D721Med (cell line): Measurements from ENCODE around the gene EXOG.

ENCODE experiments used
- DNase-seq: peaks from one replicate; pipeline ENCODE4 v3.0.0; 2011; ENCODE audit warnings: low spot score; ENCODE audit not compliant: insufficient read length
- FAIRE-seq: peaks from 2 replicates; lab custom pipeline; 2011; peaks lifted over from hg19 to GRCh38; lab: Jason Lieb, UNC
- TF ChIP-seq, protein P1 (sequence below): IDR thresholded peaks from 2 replicates; pipeline ENCODE4 v1.5.1; 2012; ENCODE audit warnings: mild to moderate bottlenecking, control low read depth; ENCODE audit not compliant: insufficient read depth; ENCODE audit errors: missing control alignments

Gene EXOG

DNA sequence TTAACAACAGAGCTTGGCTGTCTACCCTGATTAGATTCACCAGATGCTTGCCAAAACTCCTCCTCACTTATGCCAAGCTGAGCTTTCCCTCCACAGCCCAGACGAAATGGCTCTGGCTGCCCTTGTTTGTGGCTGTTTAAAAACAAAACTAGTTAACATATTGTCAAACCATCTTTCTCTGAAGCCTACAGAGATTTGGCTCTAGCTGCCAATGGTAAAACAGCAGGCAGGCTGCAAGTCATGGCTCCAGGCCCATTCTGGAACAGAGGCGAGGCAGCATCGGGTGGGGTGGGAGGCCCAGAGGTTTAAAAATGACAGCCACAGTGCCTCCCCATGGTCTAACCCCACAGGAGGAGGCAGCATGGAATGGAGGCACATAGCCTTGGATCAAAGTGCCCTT lies 77.4 kb downstream of the EXOG start:
- DNase-seq (no peak), FAIRE-seq (no peak)
- TF ChIP-seq, protein P1, sequence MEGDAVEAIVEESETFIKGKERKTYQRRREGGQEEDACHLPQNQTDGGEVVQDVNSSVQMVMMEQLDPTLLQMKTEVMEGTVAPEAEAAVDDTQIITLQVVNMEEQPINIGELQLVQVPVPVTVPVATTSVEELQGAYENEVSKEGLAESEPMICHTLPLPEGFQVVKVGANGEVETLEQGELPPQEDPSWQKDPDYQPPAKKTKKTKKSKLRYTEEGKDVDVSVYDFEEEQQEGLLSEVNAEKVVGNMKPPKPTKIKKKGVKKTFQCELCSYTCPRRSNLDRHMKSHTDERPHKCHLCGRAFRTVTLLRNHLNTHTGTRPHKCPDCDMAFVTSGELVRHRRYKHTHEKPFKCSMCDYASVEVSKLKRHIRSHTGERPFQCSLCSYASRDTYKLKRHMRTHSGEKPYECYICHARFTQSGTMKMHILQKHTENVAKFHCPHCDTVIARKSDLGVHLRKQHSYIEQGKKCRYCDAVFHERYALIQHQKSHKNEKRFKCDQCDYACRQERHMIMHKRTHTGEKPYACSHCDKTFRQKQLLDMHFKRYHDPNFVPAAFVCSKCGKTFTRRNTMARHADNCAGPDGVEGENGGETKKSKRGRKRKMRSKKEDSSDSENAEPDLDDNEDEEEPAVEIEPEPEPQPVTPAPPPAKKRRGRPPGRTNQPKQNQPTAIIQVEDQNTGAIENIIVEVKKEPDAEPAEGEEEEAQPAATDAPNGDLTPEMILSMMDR = no peak

- no peak for FAIRE-seq
- no peak for DNase-seq
- TF ChIP-seq, protein P1 = no peak
Measured at GRCh38 chr3:38574411-38575278, 78.5 kb downstream of the EXOG start.

DNA sequence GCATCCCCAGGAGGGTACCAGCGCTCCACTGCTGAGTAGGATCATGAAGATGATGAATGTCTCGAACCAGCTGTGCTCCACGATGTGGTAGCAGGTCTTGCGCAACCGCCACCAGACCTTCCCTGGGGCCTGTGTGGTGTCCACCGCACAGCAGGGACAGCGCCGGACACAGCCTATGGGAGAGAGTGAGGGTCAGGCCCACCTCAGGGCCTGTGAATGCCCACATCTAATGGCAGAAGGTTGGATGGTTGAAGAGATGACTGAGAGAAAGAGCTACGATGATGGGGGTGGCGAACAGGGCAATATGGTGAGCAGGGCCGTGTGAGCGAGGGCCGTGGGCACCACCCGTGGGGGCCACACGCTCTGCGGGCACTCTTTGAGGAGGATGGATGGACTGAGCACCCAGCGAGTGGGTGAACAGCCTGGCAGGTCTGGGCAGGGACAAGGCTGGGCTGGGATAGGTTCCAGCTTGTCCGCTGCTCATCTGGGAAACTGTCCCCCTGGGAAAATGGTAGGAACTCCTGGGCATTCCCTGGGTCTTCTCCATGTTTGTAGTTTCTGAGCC lies 79.2 kb downstream of the EXOG start:
- TF ChIP-seq, protein P1 = no peak
- FAIRE-seq = no peak
- no peak for DNase-seq
